GM12873 (cell line): Measurements from ENCODE around the gene OR6N1.

Source experiments
- CTCF ChIP-seq: IDR thresholded peaks from 2 replicates; pipeline ENCODE4 v1.5.1; 2012; ENCODE audit warnings: low read depth, mild to moderate bottlenecking, moderate library complexity, low read length, control low read depth; ENCODE audit not compliant: insufficient read depth; ENCODE audit errors: missing control alignments

Gene OR6N1

GRCh38 chr1:158813164-158813563, 41.2 kb upstream of the OR6N1 start:
- no peak for TF ChIP-seq CTCF

- no peak for TF ChIP-seq CTCF
These were observed 40.3 kb upstream of the OR6N1 start for GRCh38 chr1:158812336-158812735.

- TF ChIP-seq CTCF, result no peak
These were observed 38.3 kb upstream of the OR6N1 start for GRCh38 chr1:158810311-158810710.

- TF ChIP-seq CTCF, result no peak
These were observed 37.9 kb upstream of the OR6N1 start for GRCh38 chr1:158809862-158810261.

- TF ChIP-seq CTCF, result no peak
These were observed 37.3 kb upstream of the OR6N1 start for GRCh38 chr1:158809256-158809655.

GRCh38 chr1:158806916-158807536, 35.0 kb upstream of the OR6N1 start:
- TF ChIP-seq CTCF, result no peak

- TF ChIP-seq CTCF, result no peak
These were observed 31.7 kb upstream of the OR6N1 start for GRCh38 chr1:158803678-158804077.

GRCh38 chr1:158801396-158801795, 29.4 kb upstream of the OR6N1 start:
- no peak for TF ChIP-seq CTCF
